Neuronal stem cell (in vitro differentiated cells): ENCODE data around the gene KCTD7.
A peak's percentile ranks its signal among the peaks of the same experiment; 100 is the strongest.

Source experiments
- DNase-seq: peaks from one replicate; pipeline ENCODE4 v3.0.0-alpha.2; 2013; ENCODE audit warnings: low spot score
- H2AFZ ChIP-seq: one replicate; pipeline ENCODE4 v1.6.1; 2013; ENCODE audit warnings: mild to moderate bottlenecking, low read length, inconsistent platforms
- H2AK5ac ChIP-seq: 2 replicates; pipeline ENCODE4 v1.6.1; 2013; ENCODE audit warnings: low read depth, mild to moderate bottlenecking, inconsistent platforms, low read length, moderate library complexity, mixed read lengths
- H2BK120ac ChIP-seq: 2 replicates; pipeline ENCODE4 v1.6.1; 2013; ENCODE audit warnings: low read depth, mild to moderate bottlenecking, inconsistent platforms, low read length, moderate library complexity, mixed read lengths
- H2BK12ac ChIP-seq: one replicate; pipeline ENCODE4 v1.6.1; 2013; ENCODE audit warnings: low read length, inconsistent platforms
- H2BK15ac ChIP-seq: 2 replicates; pipeline ENCODE4 v1.6.1; 2013; ENCODE audit warnings: mild to moderate bottlenecking, low read length, inconsistent platforms, mixed read lengths
- H2BK5ac ChIP-seq: one replicate; pipeline ENCODE4 v1.6.1; 2013; ENCODE audit warnings: inconsistent platforms, mild to moderate bottlenecking, low read length, moderate library complexity
- H3K14ac ChIP-seq: one replicate; pipeline ENCODE4 v1.6.1; 2013; ENCODE audit warnings: low read length, inconsistent platforms
- H3K18ac ChIP-seq: 2 replicates; pipeline ENCODE4 v1.6.1; 2013; ENCODE audit warnings: low read length, inconsistent platforms
- H3K23ac ChIP-seq: 2 replicates; pipeline ENCODE4 v1.6.1; 2013; ENCODE audit warnings: low read depth, mild to moderate bottlenecking, mixed read lengths, low read length, inconsistent platforms; ENCODE audit not compliant: poor library complexity
- H3K27ac ChIP-seq: replicated peaks from 3 replicates; pipeline ENCODE4 v1.5.1; 2013; ENCODE audit warnings: low read length, inconsistent platforms
- H3K27me3 ChIP-seq, 3 experiments: 2 replicates each; pipeline ENCODE4 v1.6.1; 2013; ENCODE audit warnings: low read length in 3 of 3, mild to moderate bottlenecking in 2 of 3, inconsistent platforms in 1 of 3, low read depth in 1 of 3, mixed read lengths in 1 of 3, moderate library complexity in 1 of 3; ENCODE audit not compliant: control insufficient read depth in 3 of 3, insufficient read depth in 3 of 3
- H3K36me3 ChIP-seq, 2 donors: replicated peaks in 1 of 2; 2 replicates each; pipeline ENCODE4 v1.6.1; 2013; ENCODE audit warnings: low read length in 2 of 2; ENCODE audit not compliant: control insufficient read depth in 2 of 2, insufficient read depth in 2 of 2
- H3K4ac ChIP-seq: 2 replicates; pipeline ENCODE4 v1.6.1; 2013; ENCODE audit warnings: inconsistent platforms, mild to moderate bottlenecking, low read length, moderate library complexity
- H3K4me1 ChIP-seq, 2 donors: 1 replicate in 1 of 2; 2 replicates in 1 of 2; pipeline ENCODE4 v1.6.1; 2013; ENCODE audit warnings: low read length in 2 of 2, low read depth in 1 of 2; ENCODE audit not compliant: control insufficient read depth in 2 of 2, insufficient read depth in 1 of 2
- H3K4me2 ChIP-seq: one replicate; pipeline ENCODE4 v1.6.1; 2013; ENCODE audit warnings: mild to moderate bottlenecking, low read length, inconsistent platforms; ENCODE audit not compliant: insufficient read depth, poor library complexity, severe bottlenecking
- H3K4me3 ChIP-seq, 2 donors: 2 replicates each; pipeline ENCODE4 v1.5.1; 2013; ENCODE audit warnings: low read length in 2 of 2, mild to moderate bottlenecking in 2 of 2, inconsistent platforms in 1 of 2, moderate library complexity in 1 of 2
- H3K79me1 ChIP-seq: one replicate; pipeline ENCODE4 v1.6.1; 2013; ENCODE audit warnings: low read depth, mild to moderate bottlenecking, inconsistent platforms, low read length, moderate library complexity
- H3K9ac ChIP-seq: one replicate; pipeline ENCODE4 v1.6.1; 2013; ENCODE audit warnings: mild to moderate bottlenecking, low read depth, low read length, inconsistent platforms; ENCODE audit not compliant: poor library complexity
- H3K9me3 ChIP-seq, 2 donors: replicated peaks in 1 of 2; 2 replicates each; pipeline versions ENCODE3 to v1.6.1; 2013; ENCODE audit warnings: low read length in 2 of 2, mild to moderate bottlenecking in 2 of 2, inconsistent platforms in 1 of 2, low read depth in 1 of 2, mixed read lengths in 1 of 2, moderate library complexity in 1 of 2; ENCODE audit not compliant: control insufficient read depth in 2 of 2, insufficient read depth in 1 of 2
- H4K8ac ChIP-seq: one replicate; pipeline ENCODE4 v1.6.1; 2013; ENCODE audit warnings: low read depth, mild to moderate bottlenecking, inconsistent platforms, low read length, moderate library complexity
- H4K91ac ChIP-seq: one replicate; pipeline ENCODE4 v1.6.1; 2013; ENCODE audit warnings: low read length, low read depth, mild to moderate bottlenecking, inconsistent platforms; ENCODE audit not compliant: poor library complexity
- WGBS, 2 donors: extraction: QIAGEN DNeasy Blood & Tissue Kit; methylation state at CpG; one replicate each; pipeline ENCODE4 v1.1.7; 2013; ENCODE audit warnings: missing lambda C conversion rate in 2 of 2, mixed read lengths in 1 of 2; ENCODE audit not compliant: insufficient read length in 2 of 2, insufficient replicate concordance in 1 of 2; ENCODE audit errors: extremely low coverage in 2 of 2; 5-methylcytosine and 5-hydroxymethylcytosine counted together

Gene KCTD7

DNA sequence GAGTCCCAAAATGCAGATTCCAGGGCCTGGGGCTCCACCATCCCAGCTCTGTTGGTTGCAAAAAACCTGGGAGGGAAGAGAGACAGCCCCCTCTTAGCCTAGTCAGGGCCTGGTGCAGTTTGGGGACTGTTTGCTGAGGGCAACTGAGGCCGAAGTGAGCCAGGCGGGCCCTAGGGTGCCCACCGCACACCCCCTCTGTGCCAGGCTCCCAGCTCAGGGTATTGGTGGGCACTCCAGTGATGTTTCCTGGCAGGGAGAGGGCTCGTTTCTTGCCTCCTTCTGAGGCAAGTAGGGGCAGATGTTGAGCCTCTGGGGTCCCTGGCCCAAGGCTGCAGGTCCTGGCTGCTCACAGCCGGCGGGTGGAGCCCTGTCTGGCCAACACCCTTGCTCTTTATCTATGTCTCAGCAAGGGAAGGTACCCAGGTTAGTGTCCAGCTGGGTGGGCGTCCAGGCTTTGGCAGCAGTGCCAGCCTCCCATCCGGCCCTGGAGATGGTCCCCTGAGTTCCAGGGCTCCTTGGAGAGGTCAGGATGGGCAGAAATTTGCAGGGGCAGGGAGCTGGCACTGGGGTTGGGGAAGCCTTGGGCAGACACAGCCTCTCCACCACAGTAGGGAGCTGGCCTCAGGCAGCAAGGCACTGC, 37.8 kb downstream of the KCTD7 start:
- Histone ChIP-seq H3K36me3 (peaks cover 6 to 34% of the 10 kb centered on the region in 2 donors), H3K4me3 (no peak overlapping the region), H3K4me2 (no peak overlapping the region), H3K27ac (no peak overlapping the region), H3K27me3 (peaks cover 0 to 2% (median 0%) of the 10 kb centered on the region in 3 experiments), H2BK5ac (no peak overlapping the region), H4K91ac (no peak overlapping the region), H3K14ac (peak overlapping the region; percentile 56), H3K4ac (no peak overlapping the region), H3K23ac (no peak overlapping the region), H4K8ac (no peak overlapping the region), H3K79me1 (peaks cover 17% of the 10 kb centered on the region), H2AK5ac (peak overlapping the region; percentile 13), H2BK120ac (no peak overlapping the region), H3K9ac (no peak overlapping the region), H3K4me1 (peaks cover 0 to 2% of the 10 kb centered on the region in 2 donors), H3K9me3 (peaks cover 6 to 7% of the 10 kb centered on the region in 2 donors), H2AFZ (no peak overlapping the region), H2BK12ac (no peak overlapping the region), H2BK15ac (no peak overlapping the region), H3K18ac (no peak overlapping the region)
- no peak for DNase-seq
- WGBS, 2 donors: no CpG with 5 or more reads among the region's 8 CpGs

DNA sequence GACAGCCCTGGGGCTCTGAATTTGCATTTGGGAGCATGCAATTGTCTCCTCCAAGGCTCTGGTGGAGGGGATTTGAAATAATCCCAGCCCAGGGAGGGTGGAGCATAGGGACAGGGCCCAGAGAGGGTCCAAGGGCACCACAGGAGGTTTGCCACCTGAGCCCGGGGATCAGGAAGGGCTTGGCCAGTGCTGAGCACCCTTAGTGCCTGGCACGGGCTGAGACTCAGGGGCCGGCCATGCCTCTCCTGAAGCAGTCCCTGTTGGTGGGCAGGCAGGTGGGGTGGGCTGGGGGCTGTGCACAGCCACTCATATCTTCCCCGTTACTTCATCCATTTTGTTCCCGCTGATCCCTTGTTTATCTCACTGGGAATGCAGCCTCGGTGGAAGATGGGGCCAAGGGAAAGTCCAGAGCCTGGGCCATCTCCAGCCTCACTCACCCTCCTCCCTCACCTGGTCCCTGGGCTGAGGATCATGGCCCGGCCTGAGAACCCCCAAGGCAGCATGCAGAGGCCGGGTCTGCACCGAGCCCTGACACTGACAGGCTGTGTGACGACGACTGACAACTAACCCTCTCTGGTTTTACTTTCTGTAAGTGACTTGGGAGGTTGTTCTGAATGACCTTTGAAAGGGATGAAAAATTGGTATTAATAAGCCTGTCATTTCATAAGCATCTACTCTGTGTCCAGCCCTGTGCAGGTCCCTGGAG, 38.5 kb downstream of the KCTD7 start:
- WGBS, 2 donors: no CpG with 5 or more reads among the region's 11 CpGs
- Histone ChIP-seq H4K8ac (no peak overlapping the region), H3K23ac (no peak overlapping the region), H3K9ac (no peak overlapping the region), H3K4me3 (no peak overlapping the region), H2BK12ac (peak overlapping the region; percentile 58), H4K91ac (no peak overlapping the region), H3K9me3 (peaks cover 6 to 7% of the 10 kb centered on the region in 2 donors), H2BK120ac (no peak overlapping the region), H3K4me1 (peaks cover 0 to 2% of the 10 kb centered on the region in 2 donors), H2AFZ (no peak overlapping the region), H3K18ac (no peak overlapping the region), H3K79me1 (peaks cover 17% of the 10 kb centered on the region), H3K4ac (no peak overlapping the region), H3K4me2 (no peak overlapping the region), H3K27ac (no peak overlapping the region), H3K36me3 (peaks cover 6 to 34% of the 10 kb centered on the region in 2 donors), H3K27me3 (peaks cover 0 to 2% (median 0%) of the 10 kb centered on the region in 3 experiments), H3K14ac (no peak overlapping the region), H2AK5ac (peak overlapping the region; percentile 63), H2BK5ac (no peak overlapping the region), H2BK15ac (no peak overlapping the region)
- no peak for DNase-seq

DNA sequence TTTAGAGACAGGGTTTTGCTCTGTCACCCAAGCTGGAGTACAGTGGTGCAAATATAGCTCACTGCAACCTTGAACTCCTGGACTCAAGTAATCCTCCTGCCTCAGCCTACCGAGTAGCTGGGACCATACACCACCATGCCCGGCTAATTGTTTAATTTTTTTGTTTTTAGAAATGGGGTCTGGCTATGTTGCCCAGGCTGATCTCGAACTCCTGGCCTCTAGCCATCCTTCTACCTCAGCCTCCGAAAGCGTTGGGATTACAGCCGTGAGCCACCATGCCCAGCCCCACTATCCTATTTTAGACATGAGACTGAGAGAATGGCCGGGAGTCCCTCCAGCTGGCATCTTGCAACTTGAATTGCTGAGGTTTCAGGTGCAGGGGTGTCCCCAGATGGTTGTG, 39.4 kb downstream of the KCTD7 start:
- Histone ChIP-seq H3K27me3 (no peaks in the 10 kb centered on the region), H3K14ac (no peak overlapping the region), H2AFZ (no peak overlapping the region), H3K4me3 (no peak overlapping the region), H3K4ac (no peak overlapping the region), H3K18ac (no peak overlapping the region), H3K79me1 (peaks cover 12% of the 10 kb centered on the region), H2AK5ac (no peak overlapping the region), H2BK12ac (no peak overlapping the region), H2BK5ac (no peak overlapping the region), H3K9ac (no peak overlapping the region), H4K8ac (no peak overlapping the region), H3K27ac (no peak overlapping the region), H3K4me2 (no peak overlapping the region), H3K36me3 (peaks cover 2 to 27% of the 10 kb centered on the region in 2 donors), H3K9me3 (peaks cover 0 to 2% of the 10 kb centered on the region in 2 donors), H2BK15ac (no peak overlapping the region), H2BK120ac (no peak overlapping the region), H3K4me1 (no peaks in the 10 kb centered on the region), H3K23ac (no peak overlapping the region), H4K91ac (no peak overlapping the region)
- DNase-seq: no peak
- no CpG with 5 or more reads among the region's 7 CpGs for WGBS, 2 donors

DNA sequence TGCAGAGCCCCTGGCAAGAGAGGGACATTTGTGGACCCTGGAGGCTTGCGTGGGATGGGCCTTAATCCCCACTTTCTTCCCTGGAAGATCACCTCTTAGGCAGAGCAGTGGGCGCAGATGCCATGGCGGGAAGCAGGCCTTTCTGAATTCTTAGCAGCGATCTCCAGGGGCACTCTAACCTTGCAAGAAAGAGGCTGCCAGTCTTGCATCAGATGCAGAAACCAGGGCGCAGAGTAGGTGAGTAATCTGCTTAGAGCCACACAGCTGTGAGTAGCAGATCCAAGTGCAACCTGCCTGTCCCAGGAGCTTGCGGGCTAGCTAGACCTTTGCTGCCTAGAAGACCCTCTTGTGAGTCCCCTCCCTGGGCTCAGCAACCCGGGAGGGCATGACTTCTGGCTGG, 40.0 kb downstream of the KCTD7 start:
- H3K79me1 ChIP-seq: peaks cover 12% of the 10 kb centered on the region
- no peak overlapping the region for H2BK5ac ChIP-seq
- H4K8ac ChIP-seq: no peak overlapping the region
- no peak overlapping the region for H2BK12ac ChIP-seq
- H2BK120ac ChIP-seq: no peak overlapping the region
- no peak overlapping the region for H2BK15ac ChIP-seq
- H3K4ac ChIP-seq: no peak overlapping the region
- no peak for DNase-seq
- no peaks in the 10 kb centered on the region for H3K27me3 ChIP-seq
- no peak overlapping the region for H4K91ac ChIP-seq
- H3K4me1 ChIP-seq: no peaks in the 10 kb centered on the region
- no peak overlapping the region for H3K27ac ChIP-seq
- no peak overlapping the region for H3K18ac ChIP-seq
- no peak overlapping the region for H3K9ac ChIP-seq
- H3K14ac ChIP-seq: no peak overlapping the region
- no peak overlapping the region for H2AFZ ChIP-seq
- no peak overlapping the region for H2AK5ac ChIP-seq
- WGBS, 2 donors: no CpG with 5 or more reads among the region's 7 CpGs
- no peak overlapping the region for H3K4me2 ChIP-seq
- H3K23ac ChIP-seq: no peak overlapping the region
- H3K36me3 ChIP-seq: peaks cover 2 to 27% of the 10 kb centered on the region in 2 donors
- H3K4me3 ChIP-seq: no peak overlapping the region
- H3K9me3 ChIP-seq: peaks cover 0 to 2% of the 10 kb centered on the region in 2 donors
